Testis (tissue), 3 donors: ENCODE data around the gene REPS2. TPM values are rescaled to one million over a fixed set of nuclear protein-coding genes. Genes with fewer than 3 reads are reported as not detected.
A peak's percentile ranks its signal among the peaks of the same experiment; 100 is the strongest.

Experiments
- DNase-seq: peaks from one replicate; pipeline ENCODE4 v3.0.0-alpha.2; 2019
- H3K27ac ChIP-seq, 2 donors: fragments of 200-600 bp; sonication (generic); one replicate each; pipeline ENCODE4 v1.5.1; 2019
- H3K27me3 ChIP-seq: fragments of 200-600 bp; sonication (generic); one replicate; pipeline ENCODE4 v1.5.1; 2019
- H3K36me3 ChIP-seq: fragments of 200-600 bp; sonication (generic); one replicate; pipeline ENCODE4 v1.5.1; 2017; ENCODE audit warnings: low read depth; ENCODE audit errors: missing control alignments
- H3K4me1 ChIP-seq: fragments of 200-600 bp; sonication (generic); one replicate; pipeline ENCODE4 v1.5.1; 2019
- H3K4me3 ChIP-seq, 2 donors: fragments of 200-600 bp; sonication (generic); one replicate each; pipeline ENCODE4 v1.5.1; 2017 to 2019
- H3K9me3 ChIP-seq: fragments of 200-600 bp; sonication (generic); one replicate; pipeline ENCODE4 v1.5.1; 2017
- POLR2A ChIP-seq: fragments of 450-650 bp; IDR thresholded peaks from one replicate; pipeline ENCODE4 v1.6.1; 2017; ENCODE audit warnings: antibody characterized with exemption, mild to moderate bottlenecking, moderate library complexity
- WGBS, 2 donors: methylation state at CpG; one replicate each; pipeline ENCODE4 v1.1.5; 2018; 5-methylcytosine and 5-hydroxymethylcytosine counted together
- intact Hi-C: fragments of 100-400 bp; cut with DNase I; formaldehyde crosslinking; loops from one replicate; pipeline ENCODE4 v1.15.1; 2023; ENCODE audit warnings: low total_unique reads
- polyA plus RNA-seq: library from polyadenylated mRNA; stranded (reverse); fragments of 350-450 nt; fragmentation: Illumina TruSeq; extraction: RNeasy Lipid Tissue Mini Kit (QIAGEN cat#74804); gene quantifications from one replicate; pipeline ENCODE4 v1.2.3, GENCODE V29; 2014; ENCODE audit warnings: low read depth, low replicate concordance; ENCODE audit not compliant: insufficient read depth
- total RNA-seq, 2 donors: library from RNA; depleted of rRNA; stranded (reverse); fragments of >200 nt; gene quantifications; one replicate each; pipeline ENCODE4 v1.2.3, GENCODE V29; 2016
- TF ChIP-seq, protein P1 (sequence below), 3 experiments: fragments of 450-650 bp in 2 of 3; fragments of 200-600 bp in 1 of 3; sonication (generic) in 1 of 3; IDR thresholded peaks; one replicate each; pipeline ENCODE4 v1.5.1; 2016 to 2019; ENCODE audit warnings: antibody characterized with exemption in 3 of 3, mild to moderate bottlenecking in 2 of 3, moderate library complexity in 1 of 3

The REPS2 gene
- total and polyA plus RNA-seq, 3 donors from 2014 or later: 6.7 to 19.6 (median 13.2) TPM

- WGBS, 2 donors: 97 to 100% methylated on average over 1 of the region's 1 CpG
- no peak overlapping the region for H3K27ac ChIP-seq
- TF ChIP-seq, protein P1, sequence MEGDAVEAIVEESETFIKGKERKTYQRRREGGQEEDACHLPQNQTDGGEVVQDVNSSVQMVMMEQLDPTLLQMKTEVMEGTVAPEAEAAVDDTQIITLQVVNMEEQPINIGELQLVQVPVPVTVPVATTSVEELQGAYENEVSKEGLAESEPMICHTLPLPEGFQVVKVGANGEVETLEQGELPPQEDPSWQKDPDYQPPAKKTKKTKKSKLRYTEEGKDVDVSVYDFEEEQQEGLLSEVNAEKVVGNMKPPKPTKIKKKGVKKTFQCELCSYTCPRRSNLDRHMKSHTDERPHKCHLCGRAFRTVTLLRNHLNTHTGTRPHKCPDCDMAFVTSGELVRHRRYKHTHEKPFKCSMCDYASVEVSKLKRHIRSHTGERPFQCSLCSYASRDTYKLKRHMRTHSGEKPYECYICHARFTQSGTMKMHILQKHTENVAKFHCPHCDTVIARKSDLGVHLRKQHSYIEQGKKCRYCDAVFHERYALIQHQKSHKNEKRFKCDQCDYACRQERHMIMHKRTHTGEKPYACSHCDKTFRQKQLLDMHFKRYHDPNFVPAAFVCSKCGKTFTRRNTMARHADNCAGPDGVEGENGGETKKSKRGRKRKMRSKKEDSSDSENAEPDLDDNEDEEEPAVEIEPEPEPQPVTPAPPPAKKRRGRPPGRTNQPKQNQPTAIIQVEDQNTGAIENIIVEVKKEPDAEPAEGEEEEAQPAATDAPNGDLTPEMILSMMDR (IDR thresholded peaks at IDR 0.05): no peak
- no peak for TF ChIP-seq POLR2A
- no peaks in the 10 kb centered on the region for H3K36me3 ChIP-seq
- H3K9me3 ChIP-seq: no peaks in the 10 kb centered on the region
- no peak overlapping the region for H3K4me3 ChIP-seq
- intact Hi-C loops: no loop called here
- no peaks in the 10 kb centered on the region for H3K4me1 ChIP-seq
- DNase-seq: no peak
- no peaks in the 10 kb centered on the region for H3K27me3 ChIP-seq
Observed at GRCh38 chrX:17164079-17164478, 217.6 kb downstream of the REPS2 start.

DNA sequence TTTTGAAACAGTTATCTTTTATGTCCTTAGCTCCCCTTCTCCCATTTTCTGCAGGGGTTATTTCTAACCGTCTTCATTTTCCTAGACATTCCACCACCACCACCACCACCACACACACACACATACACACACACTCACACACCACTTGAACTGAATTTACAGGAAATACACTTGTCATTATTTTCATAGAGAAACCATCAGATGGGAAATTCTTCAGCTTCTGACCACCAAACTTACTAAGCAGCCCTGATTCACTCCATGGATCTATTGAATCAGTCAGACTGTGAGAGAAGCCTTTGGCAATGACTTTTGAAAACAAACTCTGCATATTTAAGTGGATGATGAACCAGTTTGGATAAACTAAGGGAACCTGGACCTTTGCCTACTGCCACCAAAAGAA lies 218.5 kb downstream of the REPS2 start:
- intact Hi-C loops: no loop called here
- WGBS, 2 donors: 62 to 64% methylated on average over 1 of the region's 1 CpG
- no peaks in the 10 kb centered on the region for H3K27me3 ChIP-seq
- H3K4me1 ChIP-seq: no peaks in the 10 kb centered on the region
- H3K4me3 ChIP-seq: no peak overlapping the region
- no peaks in the 10 kb centered on the region for H3K9me3 ChIP-seq
- TF ChIP-seq, protein P1 (IDR thresholded peaks at IDR 0.05): no peak
- no peak for TF ChIP-seq POLR2A
- H3K27ac ChIP-seq: no peak overlapping the region
- no peak for DNase-seq
- no peaks in the 10 kb centered on the region for H3K36me3 ChIP-seq

- H3K27me3 ChIP-seq: no peaks in the 10 kb centered on the region
- 82 to 90% methylated on average over 2 of the region's 2 CpGs for WGBS, 2 donors
- no peak overlapping the region for H3K27ac ChIP-seq
- no peak for TF ChIP-seq POLR2A
- H3K4me1 ChIP-seq: no peaks in the 10 kb centered on the region
- H3K36me3 ChIP-seq: no peaks in the 10 kb centered on the region
- no peaks in the 10 kb centered on the region for H3K9me3 ChIP-seq
- DNase-seq: no peak
- intact Hi-C loops: no loop called here
- H3K4me3 ChIP-seq: no peak overlapping the region
Observed at GRCh38 chrX:17167915-17168314, 221.5 kb downstream of the REPS2 start.

GRCh38 chrX:17170973-17171372 lies 224.5 kb downstream of the REPS2 start:
- TF ChIP-seq, protein P1 (IDR thresholded peaks at IDR 0.05): no peak
- no peak for TF ChIP-seq POLR2A
- intact Hi-C loops: no loop called here
- no peak overlapping the region for H3K4me3 ChIP-seq
- no peaks in the 10 kb centered on the region for H3K9me3 ChIP-seq
- no peaks in the 10 kb centered on the region for H3K4me1 ChIP-seq
- 30% methylated on average over 2 of the region's 2 CpGs; no CpG with 5 or more reads in 1 of the 2 donors for WGBS, 2 donors
- H3K36me3 ChIP-seq: no peaks in the 10 kb centered on the region
- H3K27ac ChIP-seq: no peak overlapping the region
- DNase-seq: peak; percentile 28
- H3K27me3 ChIP-seq: no peaks in the 10 kb centered on the region

DNA sequence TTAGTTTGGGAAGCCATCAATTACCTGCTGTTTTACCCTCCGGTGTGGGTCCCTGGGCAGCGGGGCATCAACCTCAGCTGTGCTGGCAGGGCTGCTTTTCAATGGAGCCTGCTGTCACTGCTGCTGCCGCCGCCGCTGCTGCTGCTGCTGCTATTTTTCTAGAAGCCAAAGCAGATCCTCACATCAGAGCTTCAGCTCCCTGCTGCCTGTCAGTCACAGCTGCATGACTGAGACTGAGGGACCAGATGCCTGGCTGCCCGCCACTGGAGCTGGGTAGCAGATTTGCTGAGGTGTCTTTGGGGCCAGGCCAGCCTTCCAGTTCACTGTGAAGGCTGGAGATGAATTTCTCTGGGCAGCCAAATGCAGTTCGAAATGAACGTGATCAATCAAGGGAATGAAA lies 228.2 kb downstream of the REPS2 start:
- H3K27ac ChIP-seq: no peak overlapping the region
- no peaks in the 10 kb centered on the region for H3K27me3 ChIP-seq
- no peaks in the 10 kb centered on the region for H3K36me3 ChIP-seq
- H3K4me3 ChIP-seq: no peak overlapping the region
- no peaks in the 10 kb centered on the region for H3K9me3 ChIP-seq
- DNase-seq: no peak
- WGBS, 2 donors: 88 to 100% methylated on average over 1 to 4 of the region's 8 CpGs
- no peaks in the 10 kb centered on the region for H3K4me1 ChIP-seq
- intact Hi-C loops: no loop called here
- TF ChIP-seq, protein P1 (IDR thresholded peaks at IDR 0.05): no peak
